Measurements from ENCODE around the gene AUP1.

The AUP1 gene

GRCh38 chr2:74558284-74559230 is 29.1 kb upstream of the AUP1 start:
- no peak for DNase-seq

GRCh38 chr2:74556831-74557370 is 27.4 kb upstream of the AUP1 start:
- intact Hi-C loops (cut with DNase I) = no loop called here

More at GRCh38 chr2:74558284-74559230, 29.1 kb upstream of the AUP1 start:
- intact Hi-C loops (cut with DNase I) = no loop called here

GRCh38 chr2:74556159-74556558 is 26.7 kb upstream of the AUP1 start:
- intact Hi-C loops (cut with DNase I) = no loop called here
- no peak for DNase-seq

More at GRCh38 chr2:74556831-74557370, 27.4 kb upstream of the AUP1 start:
- DNase-seq = no peak

- intact Hi-C loops (cut with DNase I) = no loop called here
- DNase-seq = peak in 7 of 42 donors; percentile 10 to 47 (median 20)
Measured at GRCh38 chr2:74555610-74556103, 26.2 kb upstream of the AUP1 start.

GRCh38 chr2:74554820-74555531 is 25.5 kb upstream of the AUP1 start:
- DNase-seq = no peak
- intact Hi-C loops (cut with DNase I) = no loop called here

GRCh38 chr2:74553892-74554819 is 24.6 kb upstream of the AUP1 start, which contains the start of the genes DOK1 and LOXL3:
DOK1 (plus strand) TSS chr2:74554720; CDS start chr2:74554755, 35 bp downstream.
LOXL3 (minus strand) TSS chr2:74553942; CDS start chr2:74552634, 1,308 bp downstream.
- intact Hi-C loops (cut with DNase I) = no loop called here

GRCh38 chr2:74552914-74553811 is 23.7 kb upstream of the AUP1 start:
- intact Hi-C loops (cut with DNase I) = no loop called here
- DNase-seq = peak in 10 of 42 donors; percentile 13 to 57 (median 32)

More at GRCh38 chr2:74553892-74554819, 24.6 kb upstream of the AUP1 start, which contains the start of the genes DOK1 and LOXL3:
- peak; percentile 23 to 89 (median 77) for DNase-seq

- intact Hi-C loops (cut with DNase I) = no loop called here
- no peak for DNase-seq
Measured at GRCh38 chr2:74551942-74552913, 22.7 kb upstream of the AUP1 start.

- no peak for DNase-seq
- intact Hi-C loops (cut with DNase I) = no loop called here
Measured at GRCh38 chr2:74551530-74551929, 22.0 kb upstream of the AUP1 start.

- no peak for DNase-seq
- intact Hi-C loops (cut with DNase I) = no loop called here
Measured at GRCh38 chr2:74550231-74550630, 20.7 kb upstream of the AUP1 start.

- intact Hi-C loops (cut with DNase I) = no loop called here
Measured at GRCh38 chr2:74548900-74549826, 19.7 kb upstream of the AUP1 start.

GRCh38 chr2:74548285-74548899 is 18.9 kb upstream of the AUP1 start:
- intact Hi-C loops (cut with DNase I) = no loop called here
- no peak for DNase-seq

More at GRCh38 chr2:74548900-74549826, 19.7 kb upstream of the AUP1 start:
- DNase-seq = peak in 14 of 42 donors; percentile 25 to 60 (median 38)

- DNase-seq = no peak
- intact Hi-C loops (cut with DNase I) = no loop called here
Measured at GRCh38 chr2:74546004-74546403, 16.5 kb upstream of the AUP1 start.

GRCh38 chr2:74544634-74545033 is 15.1 kb upstream of the AUP1 start:
- no peak for DNase-seq
- intact Hi-C loops (cut with DNase I) = no loop called here

Data from head of caudate nucleus (tissue), 42 donors.